ENCODE results near the gene TIMM8B. TPM values are rescaled to one million over a fixed set of nuclear protein-coding genes. Genes with fewer than 3 reads are reported as not detected.

The TIMM8B gene
- polyA plus RNA-seq, 1 donor from 2014 or later: 121 TPM

Small RNA genes within 50 kb of the gene (small RNA-seq; reads per million reads assigned to genes)
- gene AP000907.3: 0 to 0.03 (median 0) reads per million in 3 experiments

Other genes starting within 250 kb of the TIMM8B start
- 82.0 and 92.1 TPM in 2 replicates for gene ALG9, start 215.2 kb downstream of the TIMM8B start, polyA plus RNA-seq
- 3.0 and 3.1 TPM in 2 replicates for gene FDXACB1, start 207.6 kb downstream of the TIMM8B start, polyA plus RNA-seq
- gene CFAP68, start 207.2 kb downstream of the TIMM8B start, polyA plus RNA-seq: 22.0 and 28.1 TPM in 2 replicates
- not detected in 2 replicates for gene CRYAB, start 175.0 kb downstream of the TIMM8B start, polyA plus RNA-seq
- not detected in 2 replicates for gene HSPB2, start 174.0 kb downstream of the TIMM8B start, polyA plus RNA-seq
- not detected in 2 replicates for gene C11orf52, start 167.8 kb downstream of the TIMM8B start, polyA plus RNA-seq
- gene DIXDC1, start 149.4 kb downstream of the TIMM8B start, polyA plus RNA-seq: 54.6 and 59.9 TPM in 2 replicates
- 38.3 and 41.1 TPM in 2 replicates for gene DLAT, start 61.3 kb downstream of the TIMM8B start, polyA plus RNA-seq
- gene PIH1D2, start 12.7 kb downstream of the TIMM8B start, polyA plus RNA-seq: 4.7 and 12.2 TPM in 2 replicates
- 37.0 and 37.7 TPM in 2 replicates for gene NKAPD1, start 12.5 kb downstream of the TIMM8B start, polyA plus RNA-seq
- gene SDHD, start 117 bp upstream of the TIMM8B start, polyA plus RNA-seq: 34.7 and 40.3 TPM in 2 replicates
- not detected in 2 replicates for gene IL18, start 77.3 kb upstream of the TIMM8B start, polyA plus RNA-seq
- gene TEX12, start 80.6 kb upstream of the TIMM8B start, polyA plus RNA-seq: 0.36 and 0.51 TPM in 2 replicates
- gene BCO2, start 88.8 kb upstream of the TIMM8B start, polyA plus RNA-seq: 6.7 and 7.4 TPM in 2 replicates
- 134 and 160 TPM in 2 replicates for gene PTS, start 139.7 kb upstream of the TIMM8B start, polyA plus RNA-seq
- gene PLET1, start 174.1 kb upstream of the TIMM8B start, polyA plus RNA-seq: not detected in 2 replicates